GM06990 (cell line): ENCODE results near the gene TAOK3.

Experiments used
- DNase-seq: peaks from one replicate; pipeline ENCODE4 v3.0.0-alpha.2; 2011; ENCODE audit not compliant: insufficient read length; ENCODE audit errors: extremely low read depth
- H3K27me3 ChIP-seq: replicated peaks from 2 replicates; pipeline ENCODE4 v1.6.0; 2011; ENCODE audit warnings: low read length; ENCODE audit not compliant: control insufficient read depth, insufficient read depth
- H3K36me3 ChIP-seq: 2 replicates; pipeline ENCODE4 v1.5.1; 2011; ENCODE audit warnings: low read length; ENCODE audit not compliant: control insufficient read depth, insufficient read depth
- H3K4me3 ChIP-seq: replicated peaks from 2 replicates; pipeline ENCODE4 v1.5.1; 2011; ENCODE audit warnings: low read depth, mild to moderate bottlenecking, control low read depth, low read length
- TF ChIP-seq, protein P1 (sequence below): IDR thresholded peaks from 2 replicates; pipeline ENCODE4 v1.5.1; 2011; ENCODE audit warnings: low read length, control low read depth, mild to moderate bottlenecking, inconsistent platforms; ENCODE audit not compliant: insufficient read depth, poor library complexity, severe bottlenecking

Gene TAOK3

DNA sequence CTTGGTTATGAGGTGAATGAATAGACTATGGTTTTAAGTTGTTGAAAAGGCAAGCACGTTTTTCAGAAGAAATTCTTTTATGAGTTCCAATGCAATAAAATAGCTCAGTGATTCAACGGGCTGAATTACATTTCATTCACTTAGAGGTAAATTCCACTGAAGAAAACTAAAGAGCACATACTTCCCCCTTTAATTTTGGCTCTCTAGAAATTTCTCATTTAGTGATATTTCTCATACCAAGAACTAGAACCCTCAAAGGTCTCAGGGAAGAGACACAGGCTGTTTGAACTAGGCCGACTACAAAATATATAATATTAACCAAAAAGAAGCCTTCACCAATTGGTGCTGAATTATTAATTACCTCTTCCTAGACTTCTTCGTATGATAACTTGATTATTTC lies 68.6 kb downstream of the TAOK3 start:
- DNase-seq: no peak
- Histone ChIP-seq H3K4me3 (no peak overlapping the region), H3K27me3 (no peaks in the 10 kb centered on the region), H3K36me3 (no peaks in the 10 kb centered on the region)
- TF ChIP-seq, protein P1, sequence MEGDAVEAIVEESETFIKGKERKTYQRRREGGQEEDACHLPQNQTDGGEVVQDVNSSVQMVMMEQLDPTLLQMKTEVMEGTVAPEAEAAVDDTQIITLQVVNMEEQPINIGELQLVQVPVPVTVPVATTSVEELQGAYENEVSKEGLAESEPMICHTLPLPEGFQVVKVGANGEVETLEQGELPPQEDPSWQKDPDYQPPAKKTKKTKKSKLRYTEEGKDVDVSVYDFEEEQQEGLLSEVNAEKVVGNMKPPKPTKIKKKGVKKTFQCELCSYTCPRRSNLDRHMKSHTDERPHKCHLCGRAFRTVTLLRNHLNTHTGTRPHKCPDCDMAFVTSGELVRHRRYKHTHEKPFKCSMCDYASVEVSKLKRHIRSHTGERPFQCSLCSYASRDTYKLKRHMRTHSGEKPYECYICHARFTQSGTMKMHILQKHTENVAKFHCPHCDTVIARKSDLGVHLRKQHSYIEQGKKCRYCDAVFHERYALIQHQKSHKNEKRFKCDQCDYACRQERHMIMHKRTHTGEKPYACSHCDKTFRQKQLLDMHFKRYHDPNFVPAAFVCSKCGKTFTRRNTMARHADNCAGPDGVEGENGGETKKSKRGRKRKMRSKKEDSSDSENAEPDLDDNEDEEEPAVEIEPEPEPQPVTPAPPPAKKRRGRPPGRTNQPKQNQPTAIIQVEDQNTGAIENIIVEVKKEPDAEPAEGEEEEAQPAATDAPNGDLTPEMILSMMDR: no peak

DNA sequence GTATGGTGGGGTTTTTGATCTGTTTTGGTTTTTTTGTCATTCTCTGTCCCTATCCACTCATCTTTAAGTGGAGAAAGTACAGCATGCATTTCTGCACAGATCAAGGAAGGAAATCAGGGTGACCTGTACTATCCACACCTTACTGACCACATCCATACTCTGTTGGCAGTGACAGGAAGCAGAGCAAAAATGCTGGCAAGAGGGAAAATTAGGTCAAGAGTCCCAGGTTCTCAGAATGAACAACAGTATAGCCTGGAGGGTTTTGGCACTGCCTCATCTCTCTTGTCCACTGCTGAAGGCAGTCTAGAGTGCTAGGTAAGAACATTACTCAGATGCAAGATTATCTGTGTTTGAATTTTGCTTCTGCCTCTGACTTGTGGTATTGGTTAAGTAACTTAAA lies 70.7 kb downstream of the TAOK3 start:
- no peak overlapping the region for H3K4me3 ChIP-seq
- TF ChIP-seq, protein P1: no peak
- no peaks in the 10 kb centered on the region for H3K27me3 ChIP-seq
- H3K36me3 ChIP-seq: no peaks in the 10 kb centered on the region
- no peak for DNase-seq

DNA sequence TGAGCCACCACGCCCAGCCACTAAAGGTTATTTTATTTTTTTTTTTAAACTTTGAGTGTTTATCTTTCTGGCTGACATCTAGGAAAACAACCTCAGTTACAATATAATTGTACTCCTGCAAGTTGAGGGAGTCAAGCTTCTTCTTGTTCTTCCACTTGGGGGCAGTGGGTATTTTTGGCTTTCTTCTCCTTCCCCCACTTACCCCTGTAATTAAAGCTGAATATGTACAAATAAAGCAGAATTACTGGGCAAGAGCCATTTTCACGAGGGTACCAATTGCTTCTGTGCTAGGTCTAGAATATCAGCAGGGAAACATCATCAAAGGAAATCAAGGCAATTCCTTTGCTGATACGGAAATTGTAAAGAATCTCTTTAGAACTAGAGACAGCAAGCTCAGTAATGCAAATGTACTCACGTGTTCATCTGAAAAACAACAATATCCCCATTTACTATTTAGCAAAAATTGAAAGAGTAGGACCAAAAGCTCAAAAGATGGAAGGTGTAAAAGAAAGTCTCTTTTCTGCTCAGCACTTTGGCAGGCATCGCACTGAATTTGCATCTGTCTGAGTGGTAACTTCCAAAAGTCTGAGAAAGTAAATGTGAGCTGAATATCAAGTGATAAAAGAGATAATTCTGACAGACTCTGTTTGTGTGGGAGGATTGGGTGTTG lies 72.8 kb downstream of the TAOK3 start:
- no peak for DNase-seq
- H3K4me3 ChIP-seq: no peak overlapping the region
- no peaks in the 10 kb centered on the region for H3K27me3 ChIP-seq
- TF ChIP-seq, protein P1: peak; percentile 7
- H3K36me3 ChIP-seq: no peaks in the 10 kb centered on the region

DNA sequence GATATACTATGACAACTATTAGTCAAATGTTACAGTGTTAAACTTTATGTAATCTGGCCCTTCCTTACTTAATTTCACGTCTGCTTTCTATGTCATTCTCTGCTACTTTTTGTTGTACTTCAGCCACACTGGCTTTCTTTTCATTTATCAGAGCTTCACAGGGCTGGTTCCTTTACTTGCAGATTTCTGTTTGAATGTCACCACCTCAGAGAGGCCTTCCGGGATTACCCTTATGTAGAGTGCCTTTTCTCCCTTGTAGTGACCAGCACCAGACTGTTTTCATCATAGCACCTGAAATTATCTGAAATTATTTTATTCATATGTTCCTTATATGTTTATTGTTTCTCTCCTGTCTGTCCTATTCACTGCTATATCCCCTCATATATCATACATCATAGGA lies 75.4 kb downstream of the TAOK3 start:
- Histone ChIP-seq H3K4me3 (no peak overlapping the region), H3K27me3 (no peaks in the 10 kb centered on the region), H3K36me3 (no peaks in the 10 kb centered on the region)
- TF ChIP-seq, protein P1: no peak
- DNase-seq: no peak

DNA sequence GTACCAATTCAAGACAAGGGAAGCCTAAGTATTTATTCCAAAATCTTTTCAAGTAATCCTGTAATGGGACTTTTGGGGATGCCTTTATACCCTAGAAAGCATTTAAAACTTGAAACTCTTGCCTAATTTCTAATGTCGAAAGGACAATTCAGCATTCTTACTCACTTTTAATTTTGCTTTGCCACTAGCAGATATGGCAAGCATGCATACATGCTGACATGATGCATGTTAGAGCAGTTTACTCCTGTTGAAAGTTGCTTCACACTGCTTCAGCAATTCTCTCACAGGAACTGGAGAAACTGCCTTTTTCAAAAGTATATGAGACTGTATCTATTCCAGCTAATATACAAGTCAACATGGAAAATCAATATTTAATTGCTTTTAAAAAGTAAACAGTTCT lies 79.9 kb downstream of the TAOK3 start:
- no peak overlapping the region for H3K4me3 ChIP-seq
- H3K27me3 ChIP-seq: no peaks in the 10 kb centered on the region
- TF ChIP-seq, protein P1: no peak
- no peak for DNase-seq
- no peaks in the 10 kb centered on the region for H3K36me3 ChIP-seq

DNA sequence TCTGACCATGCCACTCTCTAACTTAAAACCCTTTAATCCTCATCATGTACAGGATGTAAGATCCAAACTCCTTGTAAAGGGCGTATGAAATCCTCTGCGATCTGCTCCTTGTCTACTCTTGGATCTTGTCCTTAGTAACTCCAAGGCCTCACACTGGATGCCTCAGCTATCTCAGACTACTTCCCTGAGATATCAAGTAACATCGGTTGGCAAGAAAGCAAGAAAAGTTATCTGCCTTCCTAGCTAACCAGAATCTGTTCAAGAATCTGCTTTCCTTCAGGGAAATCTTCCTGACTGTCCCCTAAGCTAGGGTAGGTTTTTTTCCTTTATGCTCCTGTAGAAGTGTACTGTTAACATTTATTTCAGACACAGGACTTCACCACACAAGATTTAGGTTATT lies 82.6 kb downstream of the TAOK3 start:
- Histone ChIP-seq H3K36me3 (no peaks in the 10 kb centered on the region), H3K4me3 (no peak overlapping the region), H3K27me3 (no peaks in the 10 kb centered on the region)
- TF ChIP-seq, protein P1: no peak
- DNase-seq: no peak
